Omental fat pad (tissue), 4 donors: ENCODE results near the gene SMIM38. TPM values are rescaled to one million over a fixed set of nuclear protein-coding genes. Genes with fewer than 3 reads are reported as not detected.

Experiments
- ATAC-seq: fragments of 150-250 bp; one replicate; pipeline ENCODE4 v1.9.1; 2016; ENCODE audit warnings: mild to moderate bottlenecking, moderate library complexity; ENCODE audit not compliant: low FRiP score
- DNase-seq: peaks from one replicate; pipeline ENCODE4 v3.0.0-alpha.2; 2019; ENCODE audit warnings: low spot score
- total RNA-seq, 4 donors: library from RNA; depleted of rRNA; stranded (reverse); fragments of >200 nt; gene quantifications; one replicate each; pipeline ENCODE4 v1.1.0, GENCODE V29; 2016
- TF ChIP-seq, protein P1 (sequence below), 3 donors: fragments of 450-650 bp; IDR thresholded peaks; one replicate each; pipeline ENCODE4 v1.5.1; 2016 to 2017; ENCODE audit warnings: antibody characterized with exemption in 3 of 3, mild to moderate bottlenecking in 3 of 3, moderate library complexity in 2 of 3

Gene SMIM38
- total RNA-seq, 4 donors from 2014 or later, result 0.69 to 1.6 (median 0.85) TPM

DNA sequence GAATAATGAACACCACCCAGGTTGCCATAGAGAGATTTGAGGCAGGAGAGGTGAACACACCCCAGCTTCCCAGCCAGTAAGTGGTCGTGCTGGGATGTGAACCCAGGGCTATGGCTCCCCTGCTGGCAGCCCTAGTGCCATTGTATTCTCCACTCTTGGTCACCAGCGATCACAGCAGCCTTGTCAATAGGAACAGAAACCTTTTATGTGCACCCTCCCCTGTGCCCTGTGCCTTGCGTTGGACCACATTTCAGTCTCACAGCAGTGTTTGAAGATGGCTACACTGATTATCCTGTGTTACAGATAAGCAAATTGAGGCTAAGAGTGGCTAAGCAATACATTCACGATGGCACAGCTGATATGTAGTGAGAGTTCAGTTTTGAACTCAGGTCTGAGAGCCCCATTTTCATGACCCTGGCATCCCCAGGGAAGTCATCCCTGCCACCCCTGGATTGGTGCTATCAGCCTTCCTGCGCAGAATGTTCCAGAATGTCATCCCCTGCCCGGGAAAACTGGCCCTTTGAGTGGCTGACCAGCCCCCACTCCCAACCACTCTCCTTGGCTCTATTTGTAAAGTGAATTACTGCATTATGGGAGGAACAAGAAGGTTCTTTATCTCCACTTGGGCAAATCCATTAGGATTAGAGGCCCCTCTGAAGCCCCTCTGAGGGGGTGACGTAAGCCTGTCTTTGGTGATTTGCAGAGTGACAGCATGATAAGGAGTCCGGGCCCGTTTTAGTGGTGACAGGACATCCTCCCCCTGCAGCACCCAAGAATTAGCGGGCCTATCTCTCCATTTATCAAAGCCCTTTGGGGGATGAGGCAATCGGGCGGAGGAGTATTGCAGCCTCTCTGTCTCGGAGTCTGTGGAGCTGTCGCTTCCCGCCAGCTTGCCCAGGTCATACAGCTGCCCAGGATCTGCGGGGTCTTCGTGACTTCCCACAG lies 30.9 kb downstream of the SMIM38 start:
- DNase-seq (no peak), ATAC-seq (no peak)
- TF ChIP-seq, protein P1, sequence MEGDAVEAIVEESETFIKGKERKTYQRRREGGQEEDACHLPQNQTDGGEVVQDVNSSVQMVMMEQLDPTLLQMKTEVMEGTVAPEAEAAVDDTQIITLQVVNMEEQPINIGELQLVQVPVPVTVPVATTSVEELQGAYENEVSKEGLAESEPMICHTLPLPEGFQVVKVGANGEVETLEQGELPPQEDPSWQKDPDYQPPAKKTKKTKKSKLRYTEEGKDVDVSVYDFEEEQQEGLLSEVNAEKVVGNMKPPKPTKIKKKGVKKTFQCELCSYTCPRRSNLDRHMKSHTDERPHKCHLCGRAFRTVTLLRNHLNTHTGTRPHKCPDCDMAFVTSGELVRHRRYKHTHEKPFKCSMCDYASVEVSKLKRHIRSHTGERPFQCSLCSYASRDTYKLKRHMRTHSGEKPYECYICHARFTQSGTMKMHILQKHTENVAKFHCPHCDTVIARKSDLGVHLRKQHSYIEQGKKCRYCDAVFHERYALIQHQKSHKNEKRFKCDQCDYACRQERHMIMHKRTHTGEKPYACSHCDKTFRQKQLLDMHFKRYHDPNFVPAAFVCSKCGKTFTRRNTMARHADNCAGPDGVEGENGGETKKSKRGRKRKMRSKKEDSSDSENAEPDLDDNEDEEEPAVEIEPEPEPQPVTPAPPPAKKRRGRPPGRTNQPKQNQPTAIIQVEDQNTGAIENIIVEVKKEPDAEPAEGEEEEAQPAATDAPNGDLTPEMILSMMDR (IDR thresholded peaks at IDR 0.05), result no peak

DNA sequence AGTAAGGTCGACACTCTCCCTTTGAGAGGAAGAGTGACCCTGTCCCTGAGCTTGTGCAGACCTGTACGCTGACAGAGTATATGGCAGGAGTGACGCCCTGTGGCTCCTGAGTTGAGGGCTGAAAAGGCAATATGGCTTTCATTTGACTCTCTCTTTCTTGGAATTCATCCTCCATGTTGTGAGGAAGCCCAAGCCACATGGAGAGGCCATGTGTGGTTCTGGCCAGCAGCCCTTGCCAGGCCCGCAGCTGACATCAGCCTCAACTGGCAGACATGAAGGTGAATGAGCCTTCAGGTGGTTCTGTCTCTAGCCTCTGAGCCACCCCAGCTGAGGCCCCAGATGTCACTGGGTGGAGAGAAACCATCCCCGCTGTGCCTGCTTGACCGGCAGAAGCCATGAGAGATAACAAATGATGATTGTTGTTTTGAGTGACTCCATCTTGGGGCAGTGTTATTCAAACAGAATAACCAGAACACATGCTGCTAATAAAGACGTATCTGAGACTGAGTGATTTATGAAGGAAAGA lies 31.9 kb downstream of the SMIM38 start:
- no peak for ATAC-seq
- DNase-seq, result no peak
- TF ChIP-seq, protein P1 (IDR thresholded peaks at IDR 0.05), result no peak

DNA sequence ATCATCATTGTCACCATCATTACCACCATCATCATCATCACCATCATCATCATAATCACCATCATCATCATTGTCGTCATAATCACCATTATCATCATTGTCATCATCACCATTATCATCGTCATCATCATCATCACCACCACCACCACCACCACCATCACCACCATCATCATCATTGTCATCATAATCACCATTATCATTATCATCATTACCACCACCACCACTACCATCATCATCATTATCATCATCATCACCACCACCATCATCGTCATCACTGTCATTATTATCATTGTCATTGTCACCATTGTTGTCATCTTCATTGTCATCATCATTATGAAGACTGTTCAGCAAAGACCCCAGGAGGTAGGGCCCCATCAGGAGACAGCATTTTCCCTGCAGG lies 33.3 kb downstream of the SMIM38 start:
- DNase-seq, result no peak
- TF ChIP-seq, protein P1 (IDR thresholded peaks at IDR 0.05), result no peak
- no peak for ATAC-seq

DNA sequence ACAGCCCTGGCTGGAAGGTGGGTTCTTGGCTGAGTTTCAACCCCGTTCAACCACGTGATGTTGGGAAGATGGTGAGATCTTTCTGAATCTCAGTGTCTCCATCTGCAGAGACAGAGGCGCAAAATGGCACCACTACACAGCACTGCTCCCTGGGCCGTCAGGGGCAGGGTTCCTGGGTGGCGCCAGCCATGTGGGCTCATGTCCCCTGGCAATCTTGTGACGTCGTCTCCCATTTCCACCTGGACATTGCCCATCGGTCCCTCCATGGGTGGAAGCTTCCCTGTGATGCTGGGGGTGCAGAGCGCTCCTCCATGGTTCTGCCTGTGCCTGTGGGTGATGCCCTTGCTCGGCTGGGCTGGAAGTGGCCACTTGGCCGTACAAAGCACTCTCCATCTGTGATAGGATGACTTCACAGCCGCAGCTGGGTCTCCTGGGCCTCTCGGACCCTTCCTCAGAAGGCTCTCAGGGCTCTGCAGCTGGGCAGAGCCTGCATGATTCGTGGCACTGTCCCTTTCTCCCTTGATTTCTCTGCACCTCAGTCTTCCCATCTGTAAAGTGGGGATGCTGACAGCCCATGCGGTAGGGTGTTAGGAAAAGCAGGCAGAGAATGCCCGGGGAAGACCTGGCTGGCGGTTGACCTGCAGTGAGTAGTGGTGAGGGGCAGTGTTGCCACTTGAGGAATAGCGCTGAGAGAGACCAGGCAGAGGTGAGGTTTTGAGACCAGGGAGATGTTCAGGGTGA lies 35.2 kb downstream of the SMIM38 start:
- no peak for DNase-seq

DNA sequence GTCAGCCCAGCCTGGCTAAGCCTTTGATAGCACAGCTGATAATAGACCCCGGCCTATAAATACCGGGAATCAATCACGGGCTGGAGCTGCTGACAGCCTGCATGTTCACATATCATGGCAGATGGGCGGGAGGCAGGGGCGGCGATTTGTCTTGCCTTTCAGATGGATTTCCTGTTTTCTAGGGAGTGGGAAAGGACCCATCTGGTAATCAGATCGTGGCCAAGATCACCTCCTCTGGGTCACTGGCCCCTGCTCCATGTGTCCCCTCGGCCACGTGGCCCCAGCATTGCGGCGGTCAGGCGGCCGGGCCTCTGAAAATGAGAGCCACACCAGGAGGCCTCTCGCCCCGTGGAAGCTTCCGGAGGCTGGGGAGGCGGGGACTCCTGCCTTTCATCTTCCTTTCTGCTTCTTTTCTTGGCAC lies 36.6 kb downstream of the SMIM38 start:
- DNase-seq (no peak), ATAC-seq (no peak)
- TF ChIP-seq, protein P1 (IDR thresholded peaks at IDR 0.05), result no peak

More for the DNA sequence above, 35.2 kb downstream of the SMIM38 start:
- TF ChIP-seq, protein P1 (IDR thresholded peaks at IDR 0.05), result no peak
- no peak for ATAC-seq

DNA sequence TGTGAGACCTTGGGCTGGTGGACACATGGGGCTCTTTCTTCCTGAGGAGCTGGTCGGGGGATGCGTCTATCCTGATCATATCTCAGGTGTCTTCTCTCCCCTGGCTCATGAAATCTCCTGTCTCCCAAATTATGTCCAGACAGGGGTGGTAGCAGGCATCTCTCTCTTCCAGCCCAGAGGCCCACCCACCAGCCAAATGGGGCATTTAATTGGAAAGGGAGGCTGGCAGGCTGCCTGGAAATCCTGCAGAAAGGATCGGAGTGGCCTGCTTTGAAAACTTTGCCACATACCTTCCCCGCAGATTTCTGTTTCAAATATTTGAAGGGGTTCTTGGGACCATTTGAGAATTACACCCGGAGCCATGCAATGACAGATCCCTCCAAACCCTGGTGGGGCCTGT lies 37.4 kb downstream of the SMIM38 start:
- TF ChIP-seq, protein P1 (IDR thresholded peaks at IDR 0.05), result no peak
- no peak for ATAC-seq
- no peak for DNase-seq
